WERI-Rb-1 (cell line): ENCODE measurements around the gene FAHD1.

ENCODE experiments used
- DNase-seq: peaks from one replicate; pipeline ENCODE4 v3.0.0-alpha.2; 2020
- H3K27ac ChIP-seq: fragments of 250-450 bp; sonication (Bioruptor Pico); 2 replicates; pipeline ENCODE4 v1.5.1; 2020; ENCODE audit warnings: mild to moderate bottlenecking, moderate library complexity
- H3K27me3 ChIP-seq: fragments of 250-450 bp; sonication (Bioruptor Pico); 2 replicates; pipeline ENCODE4 v1.5.1; 2021; ENCODE audit warnings: mild to moderate bottlenecking, low read depth, moderate library complexity; ENCODE audit not compliant: insufficient read depth, severe bottlenecking
- H3K36me3 ChIP-seq: fragments of 250-450 bp; sonication (Bioruptor Pico); 2 replicates; pipeline ENCODE4 v1.5.1; 2020; ENCODE audit warnings: mild to moderate bottlenecking, moderate library complexity
- H3K4me3 ChIP-seq: 2 replicates; pipeline ENCODE4 v1.5.1; 2011; ENCODE audit warnings: low read depth, mild to moderate bottlenecking, control low read depth, low read length
- H3K9me3 ChIP-seq: fragments of 250-450 bp; sonication (Bioruptor Pico); 2 replicates; pipeline ENCODE4 v1.5.1; 2021; ENCODE audit warnings: mild to moderate bottlenecking, moderate library complexity; ENCODE audit not compliant: severe bottlenecking
- CTCF ChIP-seq: IDR thresholded peaks from 2 replicates; pipeline ENCODE4 v1.5.1; 2011; ENCODE audit warnings: low read depth, mild to moderate bottlenecking, control low read depth, inconsistent platforms, low read length

The FAHD1 gene

GRCh38 chr16:1810106-1810505 lies 16.9 kb upstream of the FAHD1 start:
- H3K4me3 ChIP-seq, result no peak overlapping the region
- H3K27me3 ChIP-seq, result no peaks in the 10 kb centered on the region
- peaks cover 53% of the 10 kb centered on the region for H3K36me3 ChIP-seq
- DNase-seq, result no peak
- no peak overlapping the region for H3K27ac ChIP-seq
- no peaks in the 10 kb centered on the region for H3K9me3 ChIP-seq
- no peak for TF ChIP-seq CTCF

GRCh38 chr16:1810536-1810935 lies 16.5 kb upstream of the FAHD1 start:
- Histone ChIP-seq H3K27me3 (no peaks in the 10 kb centered on the region), H3K9me3 (no peaks in the 10 kb centered on the region), H3K4me3 (no peak overlapping the region), H3K27ac (no peak overlapping the region), H3K36me3 (peaks cover 50% of the 10 kb centered on the region)
- DNase-seq, result no peak
- TF ChIP-seq CTCF, result no peak

GRCh38 chr16:1812732-1813163 lies 14.3 kb upstream of the FAHD1 start:
- Histone ChIP-seq H3K4me3 (no peak overlapping the region), H3K27me3 (no peaks in the 10 kb centered on the region), H3K36me3 (peaks cover 38% of the 10 kb centered on the region), H3K9me3 (no peaks in the 10 kb centered on the region), H3K27ac (no peak overlapping the region)
- peak; percentile 71 for DNase-seq
- peak; percentile 78 for TF ChIP-seq CTCF

- peaks cover 20% of the 10 kb centered on the region for H3K36me3 ChIP-seq
- DNase-seq, result no peak
- H3K4me3 ChIP-seq, result no peak overlapping the region
- H3K27ac ChIP-seq, result no peak overlapping the region
- H3K9me3 ChIP-seq, result no peaks in the 10 kb centered on the region
- TF ChIP-seq CTCF, result no peak
- H3K27me3 ChIP-seq, result no peaks in the 10 kb centered on the region
These were observed 11.5 kb upstream of the FAHD1 start for GRCh38 chr16:1815461-1815860.

- Histone ChIP-seq H3K27me3 (no peaks in the 10 kb centered on the region), H3K36me3 (peaks cover 25% of the 10 kb centered on the region), H3K4me3 (no peak overlapping the region), H3K27ac (no peak overlapping the region), H3K9me3 (no peaks in the 10 kb centered on the region)
- DNase-seq, result no peak
- TF ChIP-seq CTCF, result no peak
These were observed 10.4 kb upstream of the FAHD1 start for GRCh38 chr16:1816396-1817275.

- Histone ChIP-seq H3K27me3 (no peaks in the 10 kb centered on the region), H3K4me3 (no peak overlapping the region), H3K27ac (no peak overlapping the region), H3K36me3 (peaks cover 26% of the 10 kb centered on the region), H3K9me3 (no peaks in the 10 kb centered on the region)
- TF ChIP-seq CTCF, result no peak
- DNase-seq, result no peak
These were observed 9.8 kb upstream of the FAHD1 start for GRCh38 chr16:1817276-1817589.
